Glutamatergic neuron (in vitro differentiated cells): ENCODE measurements around the gene PIK3CD. TPM values are rescaled to one million over a fixed set of nuclear protein-coding genes. Genes with fewer than 3 reads are reported as not detected.

Experiments
- DNase-seq: peaks from one replicate; pipeline ENCODE4 v3.0.0; 2022
- H3K27ac Mint-ChIP-seq: one replicate; pipeline ENCODE4 v1.8.0; 2020; ENCODE audit warnings: mild to moderate bottlenecking, mixed read lengths, inconsistent platforms; ENCODE audit not compliant: unreplicated experiment
- H3K27me3 Mint-ChIP-seq: one replicate; pipeline ENCODE4 v1.8.0; 2020; ENCODE audit warnings: mild to moderate bottlenecking, moderate library complexity, mixed read lengths, inconsistent platforms; ENCODE audit not compliant: unreplicated experiment
- H3K36me3 Mint-ChIP-seq: one replicate; pipeline ENCODE4 v1.8.0; 2020; ENCODE audit warnings: mild to moderate bottlenecking, mixed read lengths, inconsistent platforms; ENCODE audit not compliant: unreplicated experiment
- H3K4me1 Mint-ChIP-seq: one replicate; pipeline ENCODE4 v1.8.0; 2020; ENCODE audit warnings: mild to moderate bottlenecking, low read depth, mixed read lengths, inconsistent platforms; ENCODE audit not compliant: unreplicated experiment
- H3K4me3 Mint-ChIP-seq: one replicate; pipeline ENCODE4 v1.8.0; 2020; ENCODE audit warnings: mild to moderate bottlenecking, mixed read lengths, inconsistent platforms; ENCODE audit not compliant: unreplicated experiment
- H3K9me3 Mint-ChIP-seq: one replicate; pipeline ENCODE4 v1.8.0; 2020; ENCODE audit warnings: mild to moderate bottlenecking, moderate library complexity, mixed read lengths, inconsistent platforms; ENCODE audit not compliant: unreplicated experiment
- total RNA-seq: library from RNA; stranded (reverse); fragmentation: NEBNext Ultra II Directional; extraction: Animal tissue kit (Norgen Biotek cat#: 25700); gene quantifications from one replicate; pipeline ENCODE4 v1.2.1, GENCODE V29; 2021; ENCODE audit not compliant: unreplicated experiment
- TF ChIP-seq, protein P1 (sequence below): fragments of 200-600 bp; sonication (generic); IDR thresholded peaks from one replicate; pipeline ENCODE4 v1.5.0; 2021; ENCODE audit not compliant: partially characterized antibody, unreplicated experiment

The PIK3CD gene
- total RNA-seq, 1 donor from 2014 or later, result 39.4 TPM

DNA sequence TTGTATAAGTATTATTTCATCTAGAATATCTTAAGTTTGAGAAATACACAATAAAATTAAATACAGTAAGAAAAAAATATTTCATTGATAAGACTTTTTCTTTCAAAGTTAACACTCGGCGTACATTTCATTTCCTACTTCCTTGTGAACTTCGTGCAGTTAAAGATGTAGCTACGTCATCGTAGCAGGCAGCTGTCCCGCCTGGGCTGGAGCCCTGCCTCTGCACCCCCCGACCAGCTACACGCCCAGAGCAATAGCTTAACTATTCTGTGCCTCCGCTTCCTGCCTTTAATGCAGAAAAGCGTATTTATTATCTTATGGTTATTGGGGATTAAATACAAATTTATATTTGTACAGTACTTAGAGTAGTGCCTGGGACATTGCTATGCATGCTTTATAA, 118.8 kb downstream of the PIK3CD start:
- Mint-ChIP-seq H3K27ac (no peak overlapping the region), H3K27me3 (peaks cover 2% of the 10 kb centered on the region), H3K36me3 (no peaks in the 10 kb centered on the region), H3K9me3 (peaks cover 3% of the 10 kb centered on the region), H3K4me3 (no peak overlapping the region), H3K4me1 (no peaks in the 10 kb centered on the region)
- TF ChIP-seq, protein P1, sequence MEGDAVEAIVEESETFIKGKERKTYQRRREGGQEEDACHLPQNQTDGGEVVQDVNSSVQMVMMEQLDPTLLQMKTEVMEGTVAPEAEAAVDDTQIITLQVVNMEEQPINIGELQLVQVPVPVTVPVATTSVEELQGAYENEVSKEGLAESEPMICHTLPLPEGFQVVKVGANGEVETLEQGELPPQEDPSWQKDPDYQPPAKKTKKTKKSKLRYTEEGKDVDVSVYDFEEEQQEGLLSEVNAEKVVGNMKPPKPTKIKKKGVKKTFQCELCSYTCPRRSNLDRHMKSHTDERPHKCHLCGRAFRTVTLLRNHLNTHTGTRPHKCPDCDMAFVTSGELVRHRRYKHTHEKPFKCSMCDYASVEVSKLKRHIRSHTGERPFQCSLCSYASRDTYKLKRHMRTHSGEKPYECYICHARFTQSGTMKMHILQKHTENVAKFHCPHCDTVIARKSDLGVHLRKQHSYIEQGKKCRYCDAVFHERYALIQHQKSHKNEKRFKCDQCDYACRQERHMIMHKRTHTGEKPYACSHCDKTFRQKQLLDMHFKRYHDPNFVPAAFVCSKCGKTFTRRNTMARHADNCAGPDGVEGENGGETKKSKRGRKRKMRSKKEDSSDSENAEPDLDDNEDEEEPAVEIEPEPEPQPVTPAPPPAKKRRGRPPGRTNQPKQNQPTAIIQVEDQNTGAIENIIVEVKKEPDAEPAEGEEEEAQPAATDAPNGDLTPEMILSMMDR, result no peak
- no peak for DNase-seq

DNA sequence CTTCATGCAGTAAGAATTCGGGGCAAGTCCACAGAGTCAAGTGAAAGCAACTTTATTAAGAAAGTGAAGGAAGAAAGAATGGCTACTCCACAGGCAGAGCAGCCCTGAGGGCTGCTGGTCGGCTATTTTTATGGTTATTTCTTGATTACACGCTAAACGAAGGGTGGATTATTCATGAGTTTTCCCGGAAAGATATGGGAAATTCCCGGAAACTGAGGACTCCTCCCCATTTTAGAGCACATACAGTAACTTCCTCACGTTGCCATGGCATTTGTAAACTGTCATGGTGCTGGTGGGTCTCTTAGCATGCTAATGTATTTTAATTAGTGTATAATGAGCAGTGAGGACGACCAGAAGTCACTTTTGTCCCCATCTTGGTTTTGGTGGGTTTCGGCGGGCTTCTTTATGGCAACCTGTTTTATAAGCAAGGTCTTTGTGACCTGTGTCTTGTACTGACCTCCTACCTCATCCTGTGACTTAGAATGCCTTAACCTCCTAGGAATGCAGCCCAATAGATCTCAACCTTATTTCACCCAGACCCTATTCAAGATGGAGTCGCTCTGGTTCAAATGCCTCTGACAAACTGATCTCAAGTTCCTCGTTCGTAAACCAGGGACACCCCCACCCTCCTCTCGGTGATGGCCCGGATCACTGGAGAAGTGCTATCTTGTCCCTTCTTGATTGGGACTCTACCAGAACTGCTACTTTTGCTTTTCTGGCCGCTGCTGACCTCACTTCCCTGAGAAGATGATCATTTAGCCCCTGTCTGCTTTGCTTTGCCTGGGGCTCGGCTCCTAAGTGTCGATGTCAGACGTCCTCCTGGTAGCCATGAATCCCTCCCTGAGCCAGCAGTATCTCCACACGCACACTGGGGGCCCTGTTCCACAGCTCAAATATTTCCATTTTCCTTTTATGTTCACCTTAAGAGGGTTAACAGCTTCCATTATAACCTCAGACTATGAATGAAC, 123.5 kb downstream of the PIK3CD start:
- Mint-ChIP-seq H3K27me3 (peaks cover 2% of the 10 kb centered on the region), H3K4me1 (peaks cover 2% of the 10 kb centered on the region), H3K36me3 (no peaks in the 10 kb centered on the region), H3K9me3 (peaks cover 3% of the 10 kb centered on the region), H3K27ac (no peak overlapping the region), H3K4me3 (no peak overlapping the region)
- TF ChIP-seq, protein P1, result no peak
- DNase-seq, result no peak

DNA sequence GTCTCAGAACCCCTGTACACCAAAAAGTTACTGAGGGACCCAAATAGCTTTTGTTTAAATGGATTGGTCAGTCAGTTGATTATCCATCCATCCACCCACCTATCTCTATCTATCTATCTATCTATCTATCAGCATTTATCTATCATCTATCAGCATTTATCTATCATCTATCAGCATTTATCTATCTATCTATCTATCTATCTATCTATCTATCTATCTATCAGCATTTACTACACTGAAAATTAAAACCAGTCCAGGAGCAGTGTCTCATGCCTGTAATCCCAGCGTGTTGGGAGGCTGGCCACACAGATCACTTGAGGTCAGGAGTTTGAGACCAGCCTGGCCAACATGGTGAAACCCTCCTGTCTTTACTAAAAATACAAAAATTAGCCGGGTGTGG, 125.2 kb downstream of the PIK3CD start:
- no peak for DNase-seq
- Mint-ChIP-seq H3K4me3 (no peak overlapping the region), H3K27me3 (peaks cover 2% of the 10 kb centered on the region), H3K9me3 (peaks cover 3% of the 10 kb centered on the region), H3K4me1 (peaks cover 2% of the 10 kb centered on the region), H3K36me3 (no peaks in the 10 kb centered on the region), H3K27ac (no peak overlapping the region)
- TF ChIP-seq, protein P1, result no peak

Other genes starting within 250 kb of the PIK3CD start
- 4.6 TPM for gene SLC25A33, start 112.3 kb upstream of the PIK3CD start, total RNA-seq
- gene TMEM201, start 62.8 kb upstream of the PIK3CD start, total RNA-seq, result 35.1 TPM
- gene CLSTN1, start 172.2 kb downstream of the PIK3CD start, total RNA-seq, result 139 TPM